GM13977 (cell line): Measurements from ENCODE around the gene ZNF561.

Source experiments
- DNase-seq: peaks from one replicate; pipeline ENCODE4 v3.0.0; 2012; ENCODE audit warnings: low spot score
- CTCF ChIP-seq: IDR thresholded peaks from 2 replicates; pipeline ENCODE4 v1.5.1; 2012; ENCODE audit warnings: mild to moderate bottlenecking, control low read depth; ENCODE audit not compliant: insufficient read depth; ENCODE audit errors: extremely low read depth, missing control alignments
- in situ Hi-C: fragments of 300-500 bp; cut with MboI; formaldehyde crosslinking; loops from one replicate; pipeline ENCODE4 v1.12.0; 2022; ENCODE audit warnings: low sequenced_read_pairs, low pct_unique_long_range_greater_than_20kb, mixed read lengths, inconsistent platforms; ENCODE audit not compliant: unreplicated experiment

ZNF561 gene

GRCh38 chr19:9645472-9645871 is 24.4 kb upstream of the ZNF561 start:
- DNase-seq: no peak
- TF ChIP-seq CTCF: peak; percentile 11
- in situ Hi-C loops: no loop called here

DNA sequence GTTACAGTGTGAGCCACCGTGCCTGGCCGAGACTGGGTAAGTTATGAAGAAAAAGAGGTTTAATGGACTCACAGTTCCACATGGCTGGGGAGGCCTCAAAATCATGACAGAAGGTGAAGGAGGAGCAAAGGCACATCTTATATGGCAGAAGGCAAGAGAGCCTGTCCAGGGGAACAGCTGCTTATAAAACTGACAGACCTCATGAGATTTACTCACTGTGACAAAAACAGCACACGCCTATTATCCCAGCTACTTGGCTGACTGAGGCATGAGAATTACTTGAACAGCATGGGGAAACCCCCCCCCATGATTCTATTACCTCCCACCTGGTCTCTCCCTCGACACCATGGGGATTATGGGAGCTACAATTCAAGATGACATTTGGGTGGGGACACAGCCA is 23.4 kb upstream of the ZNF561 start:
- DNase-seq: no peak
- TF ChIP-seq CTCF: no peak
- in situ Hi-C loops: no loop called here

DNA sequence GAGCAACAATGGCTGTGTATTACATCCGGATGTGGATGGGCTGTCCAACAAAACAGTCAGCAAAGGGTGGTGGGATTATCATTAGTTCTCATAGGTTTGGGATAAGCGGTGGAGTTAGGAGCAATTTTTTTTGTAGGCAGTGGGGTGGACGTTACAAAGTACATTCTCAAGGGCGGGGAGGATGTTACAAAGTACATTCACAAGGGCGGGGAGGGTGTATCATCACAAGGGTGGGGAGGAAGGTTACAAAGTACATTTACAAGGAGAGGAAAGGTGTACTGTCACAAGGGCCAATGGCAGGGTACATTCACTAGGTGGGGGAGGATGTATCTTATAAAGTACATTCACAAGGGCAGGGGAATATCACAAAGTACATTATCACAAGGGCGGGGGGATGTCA is 20.8 kb upstream of the ZNF561 start:
- in situ Hi-C loops: no loop called here
- no peak for DNase-seq
- no peak for TF ChIP-seq CTCF

- DNase-seq: no peak
- in situ Hi-C loops: no loop called here
- no peak for TF ChIP-seq CTCF
These were observed 19.9 kb upstream of the ZNF561 start for GRCh38 chr19:9640956-9641355.

GRCh38 chr19:9636018-9636417 is 15.0 kb upstream of the ZNF561 start:
- in situ Hi-C loops: no loop called here
- no peak for DNase-seq
- TF ChIP-seq CTCF: no peak

GRCh38 chr19:9627856-9628255 is 6.8 kb upstream of the ZNF561 start:
- TF ChIP-seq CTCF: no peak
- DNase-seq: no peak
- in situ Hi-C loops: loop anchor here (10.0 kb wide), 1 partner anchor 167 kb away; no protein-coding TSS in a partner anchor

DNA sequence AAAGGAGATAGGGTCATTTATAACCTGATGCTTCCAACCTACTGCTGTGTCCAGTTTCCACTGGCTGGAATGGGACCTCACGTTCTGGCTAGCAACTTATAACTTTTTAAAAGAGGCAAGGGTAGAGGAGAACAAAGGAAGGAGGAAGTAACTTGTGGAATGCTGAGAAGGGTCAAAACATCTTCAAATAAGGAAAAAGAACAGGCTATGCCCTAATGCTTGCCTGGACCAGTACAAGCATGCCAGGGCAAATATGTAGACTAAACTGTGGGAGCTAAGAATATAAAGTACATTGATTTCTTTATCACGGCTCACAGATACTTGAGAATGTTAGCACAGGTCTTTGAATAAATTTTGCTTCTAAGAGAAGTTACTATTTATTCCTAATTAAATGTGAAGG is 1.5 kb upstream of the ZNF561 start:
- DNase-seq: no peak
- in situ Hi-C loops: loop anchor here (10.0 to 25.0 kb wide), 2 partner anchors 172 to 485 kb away; partner anchors contain the start of genes OR7G3 and ZNF317

More for the DNA sequence above, 1.5 kb upstream of the ZNF561 start:
- TF ChIP-seq CTCF: no peak
